PC-3 (cell line): ENCODE measurements around the gene NRSN2. TPM values are rescaled to one million over a fixed set of nuclear protein-coding genes. Genes with fewer than 3 reads are reported as not detected.

Experiments
- ATAC-seq: fragments of 200-7000 bp; cut with Tn5 transposase; 2 replicates; pipeline ENCODE4 v1.9.1; 2020; ENCODE audit warnings: mild to moderate bottlenecking, moderate library complexity
- BruUV-seq: library from RNA; stranded (reverse); fragments of 400-500 nt; replicated peaks from 2 replicates; lab custom pipeline; 2021; lab: Mats Ljungman, UMichigan
- CTCF ChIA-PET: fragments of 300-600 bp; sonication (Branson Sonifier 250); formaldehyde crosslinking; loops from one replicate; lab custom pipeline; 2022; ENCODE audit warnings: antibody characterized with exemption; lab: Charles Lee
- POLR2A ChIA-PET: fragments of 300-600 bp; sonication (Branson Sonifier 250); formaldehyde crosslinking; loops from one replicate; lab custom pipeline; 2022; ENCODE audit warnings: antibody characterized with exemption; ENCODE audit not compliant: unreplicated experiment; lab: Charles Lee
- DNase-seq: peaks from one replicate; pipeline ENCODE4 v3.0.0-alpha.2; 2015
- H2AFZ ChIP-seq: fragments of 300-600 bp; sonication (generic); 2 replicates; pipeline ENCODE4 v1.6.0; 2016; ENCODE audit warnings: antibody characterized with exemption, low read length
- H3F3A ChIP-seq: fragments of 300-600 bp; sonication (generic); one replicate; pipeline ENCODE4 v1.6.0; 2017; ENCODE audit warnings: antibody characterized with exemption, low read length, control low read depth, mild to moderate bottlenecking; ENCODE audit not compliant: unreplicated experiment
- H3K27ac ChIP-seq: fragments of 300-600 bp; sonication (generic); 2 replicates; pipeline ENCODE4 v1.5.1; 2016; ENCODE audit warnings: mild to moderate bottlenecking, low read length
- H3K27me3 ChIP-seq: fragments of 300-600 bp; sonication (generic); 2 replicates; pipeline ENCODE4 v1.6.1; 2016; ENCODE audit warnings: low read length, mixed read lengths
- H3K36me3 ChIP-seq: fragments of 300-600 bp; sonication (generic); 2 replicates; pipeline ENCODE4 v1.6.1; 2016; ENCODE audit warnings: low read depth, mixed run types, low read length, mixed read lengths
- H3K4me1 ChIP-seq: fragments of 300-600 bp; sonication (generic); 2 replicates; pipeline ENCODE4 v1.5.1; 2016; ENCODE audit warnings: low read length; ENCODE audit not compliant: insufficient read depth
- H3K4me2 ChIP-seq: fragments of 300-600 bp; sonication (generic); 2 replicates; pipeline ENCODE4 v1.6.0; 2016; ENCODE audit warnings: low read length
- H3K4me3 ChIP-seq: fragments of 300-600 bp; sonication (generic); 2 replicates; pipeline ENCODE4 v1.5.1; 2016; ENCODE audit warnings: mild to moderate bottlenecking, low read length, mixed read lengths
- H3K79me2 ChIP-seq: fragments of 300-600 bp; sonication (generic); 2 replicates; pipeline ENCODE4 v1.6.1; 2017; ENCODE audit warnings: low read length, mixed read lengths
- H3K9ac ChIP-seq: fragments of 300-600 bp; sonication (generic); 2 replicates; pipeline ENCODE4 v1.6.0; 2016; ENCODE audit warnings: mild to moderate bottlenecking, low read length
- H3K9me2 ChIP-seq: fragments of 300-600 bp; sonication (generic); replicated peaks from 2 replicates; pipeline ENCODE4 v1.6.1; 2016; ENCODE audit warnings: mixed run types, low read length, mixed read lengths
- H3K9me3 ChIP-seq: fragments of 300-600 bp; sonication (generic); 2 replicates; pipeline ENCODE4 v1.6.1; 2016; ENCODE audit warnings: low read length, mixed read lengths
- H4K20me1 ChIP-seq: fragments of 300-600 bp; sonication (generic); 2 replicates; pipeline ENCODE4 v1.6.1; 2016; ENCODE audit warnings: low read length, mixed read lengths
- CTCF ChIP-seq: fragments of 300-600 bp; sonication (generic); conservative IDR thresholded peaks from 2 replicates; pipeline ENCODE4 v1.5.1; 2017; ENCODE audit warnings: antibody characterized with exemption, low read depth, mild to moderate bottlenecking, low read length
- EZH2 ChIP-seq: fragments of 300-600 bp; sonication (generic); IDR thresholded peaks from one replicate; pipeline ENCODE4 v1.6.1; 2017; ENCODE audit warnings: antibody characterized with exemption, mild to moderate bottlenecking, low read length; ENCODE audit not compliant: unreplicated experiment
- EZH2phosphoT487 ChIP-seq: fragments of 300-600 bp; sonication (generic); IDR thresholded peaks from 2 replicates; pipeline ENCODE4 v1.6.1; 2018; ENCODE audit warnings: mild to moderate bottlenecking, antibody characterized with exemption, low read length, borderline replicate concordance
- intact Hi-C: fragments of 100-400 bp; cut with micrococcal nuclease; formaldehyde crosslinking; loops from 2 replicates; pipeline ENCODE4 v1.9.0; 2023
- total RNA-seq: library from RNA; depleted of rRNA; stranded (reverse); fragments of >200 nt; gene quantifications from 2 replicates; pipeline ENCODE4 v1.2.3, GENCODE V29; 2014

Gene NRSN2
- total RNA-seq, 1 experiment from 2014 or later = 50.7 TPM

- intact Hi-C loops = loop anchor here (2.0 to 5.0 kb wide), 2 partner anchors 18 to 38 kb away; no protein-coding TSS in a partner anchor
- POLR2A ChIA-PET = interaction anchor here (0.6 kb wide), 2 partner anchors 38 to 493 kb away, joined by 3 read pairs; no protein-coding TSS in a partner anchor
Measured at GRCh38 chr20:400454-401275, 53.8 kb downstream of the NRSN2 start.

GRCh38 chr20:401682-402495, 55.0 kb downstream of the NRSN2 start:
- Histone ChIP-seq H3K79me2 (no peaks in the 10 kb centered on the region), H3F3A (no peaks in the 10 kb centered on the region), H2AFZ (no peak overlapping the region), H4K20me1 (no peaks in the 10 kb centered on the region), H3K36me3 (peaks cover 12% of the 10 kb centered on the region), H3K4me3 (no peak overlapping the region), H3K4me2 (peak overlapping the region; percentile 38), H3K27ac (peak overlapping the region; percentile 91), H3K4me1 (peaks cover 27% of the 10 kb centered on the region), H3K27me3 (no peaks in the 10 kb centered on the region), H3K9me3 (no peaks in the 10 kb centered on the region), H3K9me2 (no peaks in the 10 kb centered on the region), H3K9ac (peak overlapping the region; percentile 65)
- POLR2A ChIA-PET = interaction anchor here (0.6 kb wide), 1 partner anchor 66 kb away, joined by 8 read pairs; no protein-coding TSS in a partner anchor
- TF ChIP-seq EZH2 (no peak), EZH2phosphoT487 (no peak), CTCF (no peak)
- CTCF ChIA-PET = no interaction called here
- DNase-seq (peak; percentile 99), ATAC-seq (peak; percentile 74)
- intact Hi-C loops = loop anchor here (2.0 to 5.0 kb wide), 2 partner anchors 19 to 40 kb away; no protein-coding TSS in a partner anchor
- BruUV-seq = no TSS peak

More at GRCh38 chr20:400454-401275, 53.8 kb downstream of the NRSN2 start:
- CTCF ChIA-PET = interaction anchor here (0.5 to 0.9 kb wide), 3 partner anchors 31 to 330 kb away, joined by 3 to 11 read pairs (median 3); no protein-coding TSS in a partner anchor
- no peak for TF ChIP-seq EZH2phosphoT487
- no peak for TF ChIP-seq EZH2
- TF ChIP-seq CTCF = no peak
- Histone ChIP-seq H3K9me2 (no peaks in the 10 kb centered on the region), H3K4me3 (no peak overlapping the region), H3K4me2 (peak overlapping the region; percentile 3; the same call in 1 of the 2 replicates), H3K4me1 (peaks cover 24% of the 10 kb centered on the region), H3F3A (no peaks in the 10 kb centered on the region), H3K9ac (peak overlapping the region; percentile 60), H4K20me1 (no peaks in the 10 kb centered on the region), H3K36me3 (peaks cover 24% of the 10 kb centered on the region), H2AFZ (no peak overlapping the region), H3K79me2 (no peaks in the 10 kb centered on the region), H3K9me3 (no peaks in the 10 kb centered on the region), H3K27ac (peak overlapping the region; percentile 87), H3K27me3 (no peaks in the 10 kb centered on the region)
- TSS peak; percentile 2 for BruUV-seq
- ATAC-seq (peak; percentile 14), DNase-seq (no peak)
